VCaP (cell line): ENCODE results near the gene APBB1.

Experiments
- H3K27ac ChIP-seq: fragments of 450-650 bp; 2 replicates; pipeline ENCODE4 v1.5.1; 2017
- TF ChIP-seq, protein P1 (sequence below): fragments of 450-650 bp; conservative IDR thresholded peaks from 2 replicates; pipeline ENCODE4 v1.5.1; 2017; ENCODE audit warnings: mild to moderate bottlenecking, moderate library complexity

Gene APBB1

GRCh38 chr11:6452219-6452618 lies 33.3 kb upstream of the APBB1 start:
- H3K27ac ChIP-seq = no peak overlapping the region
- TF ChIP-seq, protein P1, sequence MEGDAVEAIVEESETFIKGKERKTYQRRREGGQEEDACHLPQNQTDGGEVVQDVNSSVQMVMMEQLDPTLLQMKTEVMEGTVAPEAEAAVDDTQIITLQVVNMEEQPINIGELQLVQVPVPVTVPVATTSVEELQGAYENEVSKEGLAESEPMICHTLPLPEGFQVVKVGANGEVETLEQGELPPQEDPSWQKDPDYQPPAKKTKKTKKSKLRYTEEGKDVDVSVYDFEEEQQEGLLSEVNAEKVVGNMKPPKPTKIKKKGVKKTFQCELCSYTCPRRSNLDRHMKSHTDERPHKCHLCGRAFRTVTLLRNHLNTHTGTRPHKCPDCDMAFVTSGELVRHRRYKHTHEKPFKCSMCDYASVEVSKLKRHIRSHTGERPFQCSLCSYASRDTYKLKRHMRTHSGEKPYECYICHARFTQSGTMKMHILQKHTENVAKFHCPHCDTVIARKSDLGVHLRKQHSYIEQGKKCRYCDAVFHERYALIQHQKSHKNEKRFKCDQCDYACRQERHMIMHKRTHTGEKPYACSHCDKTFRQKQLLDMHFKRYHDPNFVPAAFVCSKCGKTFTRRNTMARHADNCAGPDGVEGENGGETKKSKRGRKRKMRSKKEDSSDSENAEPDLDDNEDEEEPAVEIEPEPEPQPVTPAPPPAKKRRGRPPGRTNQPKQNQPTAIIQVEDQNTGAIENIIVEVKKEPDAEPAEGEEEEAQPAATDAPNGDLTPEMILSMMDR = no peak

- no peak overlapping the region for H3K27ac ChIP-seq
- TF ChIP-seq, protein P1 = no peak
Observed at GRCh38 chr11:6448574-6448973, 29.7 kb upstream of the APBB1 start.

DNA sequence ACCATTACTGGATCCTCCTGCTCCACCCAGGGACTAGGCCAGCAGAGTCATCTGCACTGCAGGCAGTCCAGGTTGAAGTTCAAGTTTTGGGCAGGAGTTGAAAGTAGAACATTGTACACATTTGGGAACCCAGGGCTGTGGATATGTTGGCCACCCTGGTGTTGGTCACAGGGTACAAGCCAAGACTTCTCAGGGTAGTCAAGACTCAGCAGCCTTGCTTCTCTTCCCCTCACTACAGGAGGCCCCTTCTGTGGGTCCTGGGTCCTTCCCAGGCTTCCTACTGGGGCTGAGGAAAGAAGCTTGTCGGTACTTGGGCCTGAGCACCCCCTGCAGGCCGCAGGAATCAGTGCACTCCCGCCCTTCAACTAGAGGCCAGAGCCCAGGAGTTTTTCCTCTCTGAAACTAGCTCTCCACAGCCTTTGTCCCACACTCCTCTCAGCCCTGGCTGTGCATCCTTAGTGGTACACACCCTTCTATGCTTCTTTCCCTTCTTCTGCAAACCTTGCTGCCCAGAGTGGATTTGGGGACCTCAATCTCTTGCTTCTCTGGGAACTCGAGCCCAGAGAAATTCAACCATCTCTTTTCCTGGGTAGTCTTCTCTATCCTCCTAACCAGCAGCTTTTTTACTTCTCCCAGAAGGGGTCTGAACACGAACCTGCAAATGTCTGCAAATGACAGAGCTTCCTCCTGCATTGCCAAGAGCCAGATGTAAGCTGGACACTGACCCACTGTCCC lies 24.5 kb upstream of the APBB1 start:
- H3K27ac ChIP-seq = no peak overlapping the region
- TF ChIP-seq, protein P1 = peak; percentile 73

GRCh38 chr11:6442441-6442840 lies 23.5 kb upstream of the APBB1 start:
- TF ChIP-seq, protein P1 = no peak
- H3K27ac ChIP-seq = no peak overlapping the region

- H3K27ac ChIP-seq = no peak within 1 kb of the TSS
- TF ChIP-seq, protein P1 = no peak
Observed at GRCh38 chr11:6440906-6441358, 22.0 kb upstream of the APBB1 start, which contains the start of gene HPX. Gene HPX, minus strand, starts transcription at chr11:6440987. Its CDS starts 24 bp downstream, at chr11:6440963.

DNA sequence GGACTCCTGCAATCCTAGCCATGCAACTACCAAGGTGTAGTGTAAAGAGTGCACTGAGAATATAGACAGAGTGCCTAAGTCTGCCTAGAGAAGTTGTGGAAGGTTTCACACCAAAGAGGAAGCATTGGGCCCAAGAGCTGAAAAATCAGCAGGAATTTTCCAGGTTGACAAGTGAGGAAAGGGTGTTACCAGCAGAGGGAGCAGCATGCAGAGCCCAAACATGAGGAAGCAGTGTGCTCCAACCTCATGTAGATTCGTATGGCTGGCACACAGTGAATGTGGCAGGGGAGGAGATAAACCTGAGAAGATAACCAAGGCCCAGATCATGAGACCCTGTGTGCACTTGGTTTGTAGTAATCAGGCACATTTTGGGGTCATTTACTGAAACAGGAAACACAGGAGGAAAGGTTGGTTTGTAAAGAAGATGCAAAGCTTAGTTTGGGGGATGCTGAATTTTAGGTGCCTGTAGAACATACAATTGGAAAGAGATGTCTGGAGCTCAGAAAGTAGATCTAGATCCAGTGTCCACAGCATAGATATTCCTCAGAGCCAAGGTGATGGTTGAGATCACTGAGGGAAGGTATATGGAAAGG lies 20.2 kb upstream of the APBB1 start:
- no peak overlapping the region for H3K27ac ChIP-seq
- TF ChIP-seq, protein P1 = peak; percentile 73

GRCh38 chr11:6437993-6438392 lies 19.1 kb upstream of the APBB1 start:
- H3K27ac ChIP-seq = no peak overlapping the region
- TF ChIP-seq, protein P1 = no peak
